CD4-positive, alpha-beta memory T cell (primary cell): ENCODE results near the gene SF3A1. TPM values are rescaled to one million over a fixed set of nuclear protein-coding genes. Genes with fewer than 3 reads are reported as not detected.

Source experiments
- CTCF ChIA-PET: fragments of 350-600 bp; sonication (Branson Sonifier 250); formaldehyde crosslinking; loops from one replicate; lab custom pipeline; 2021; ENCODE audit warnings: inconsistent platforms; ENCODE audit not compliant: partially characterized antibody; lab: Charles Lee
- POLR2A ChIA-PET: fragments of 350-600 bp; sonication (Branson Sonifier 250); formaldehyde crosslinking; loops from one replicate; lab custom pipeline; 2021; ENCODE audit not compliant: partially characterized antibody; lab: Charles Lee
- DNase-seq, 5 donors: peaks; one replicate each; pipeline versions ENCODE4 v3.0.0 to v3.0.0-alpha.2; 2020 to 2022; ENCODE audit warnings: mixed read lengths in 1 of 5
- H3K27ac ChIP-seq: one replicate; pipeline ENCODE4 v1.7.0; 2013; ENCODE audit warnings: low read depth, low read length
- H3K27me3 ChIP-seq: 2 replicates; pipeline ENCODE4 v1.7.0; 2013; ENCODE audit warnings: mild to moderate bottlenecking, low read length, moderate library complexity; ENCODE audit not compliant: insufficient read depth
- H3K36me3 ChIP-seq: 2 replicates; pipeline ENCODE4 v1.7.0; 2013; ENCODE audit warnings: mild to moderate bottlenecking, low read length, moderate library complexity; ENCODE audit not compliant: insufficient read depth
- H3K4me1 ChIP-seq: 2 replicates; pipeline ENCODE4 v1.7.0; 2013; ENCODE audit warnings: mild to moderate bottlenecking, low read length, moderate library complexity; ENCODE audit not compliant: insufficient read depth
- H3K4me3 ChIP-seq, 2 donors: one replicate each; pipeline ENCODE4 v1.7.0; 2013; ENCODE audit warnings: low read length in 2 of 2, mild to moderate bottlenecking in 1 of 2
- H3K9me3 ChIP-seq, 2 donors: one replicate each; pipeline ENCODE4 v1.7.0; 2013; ENCODE audit warnings: low read length in 2 of 2, control low read depth in 1 of 2; ENCODE audit not compliant: control insufficient read depth in 1 of 2
- H3K27ac Mint-ChIP-seq, 7 donors: one replicate each; pipeline ENCODE4 v1.8.0; 2020 to 2021; ENCODE audit warnings: mixed read lengths in 7 of 7, mild to moderate bottlenecking in 6 of 7, inconsistent platforms in 3 of 7, moderate library complexity in 3 of 7
- H3K27me3 Mint-ChIP-seq, 2 donors: one replicate each; pipeline ENCODE4 v1.8.0; 2020 to 2021; ENCODE audit warnings: mixed read lengths in 2 of 2
- H3K36me3 Mint-ChIP-seq, 2 donors: one replicate each; pipeline ENCODE4 v1.8.0; 2020 to 2021; ENCODE audit warnings: mixed read lengths in 2 of 2, inconsistent platforms in 1 of 2, mild to moderate bottlenecking in 1 of 2
- H3K4me1 Mint-ChIP-seq, 4 donors: one replicate each; pipeline ENCODE4 v1.8.0; 2020 to 2021; ENCODE audit warnings: mixed read lengths in 4 of 4, mild to moderate bottlenecking in 1 of 4
- H3K4me3 Mint-ChIP-seq, 8 donors: one replicate each; pipeline ENCODE4 v1.8.0; 2020 to 2021; ENCODE audit warnings: mixed read lengths in 8 of 8, mild to moderate bottlenecking in 7 of 8, moderate library complexity in 6 of 8, inconsistent platforms in 3 of 8
- H3K9me3 Mint-ChIP-seq, 8 donors: one replicate each; pipeline ENCODE4 v1.8.0; 2020 to 2021; ENCODE audit warnings: mixed read lengths in 8 of 8, mild to moderate bottlenecking in 5 of 8, inconsistent platforms in 3 of 8, moderate library complexity in 1 of 8
- intact Hi-C: fragments of 100-400 bp; cut with micrococcal nuclease; formaldehyde crosslinking; loops from one replicate; pipeline ENCODE4 v1.15.1; 2023
- polyA plus RNA-seq, 2 donors: library from polyadenylated mRNA; unstranded; fragments of 300-500 nt; fragmentation: Illumina TruSeq; gene quantifications; one replicate each; pipeline ENCODE4 v1.2.3, GENCODE V29; 2021
- total RNA-seq, 2 experiments: library from RNA; stranded (reverse); gene quantifications; one replicate each; pipeline ENCODE4 v1.2.3, GENCODE V29; 2021

SF3A1 gene
- total and polyA plus RNA-seq, 4 experiments from 2014 or later: 44.0 to 301 (median 217) TPM

GRCh38 chr22:30357650-30358215, 1.0 kb upstream of the SF3A1 start:
- Mint-ChIP-seq H3K9me3 (no peaks in the 10 kb centered on the region), H3K27me3 (no peaks in the 10 kb centered on the region), H3K36me3 (peaks cover 8 to 31% of the 10 kb centered on the region in 2 donors), H3K27ac (peak overlapping the region in 6 of 7 donors; percentile 93 to 99 (median 94)), H3K4me1 (peaks cover 24 to 49% (median 39%) of the 10 kb centered on the region in 4 donors), H3K4me3 (peak overlapping the region; percentile 65 to 96 (median 81))
- H3K27me3 ChIP-seq: no peaks in the 10 kb centered on the region
- peaks cover 2% of the 10 kb centered on the region for H3K36me3 ChIP-seq
- H3K4me3 ChIP-seq: no peak overlapping the region
- H3K27ac ChIP-seq: peak overlapping the region; percentile 96
- peaks cover 37% of the 10 kb centered on the region for H3K4me1 ChIP-seq
- ChIA-PET POLR2A (interaction anchor here (0.9 to 8.9 kb wide), 5 partner anchors 15 to 69 kb away, joined by 3 to 118 read pairs (median 12); partner anchors contain the start of genes CASTOR1 and TBC1D10A), CTCF (interaction anchor here (1.1 to 4.0 kb wide), 6 partner anchors 11 to 249 kb away, joined by 3 to 42 read pairs (median 4); partner anchors contain the start of genes CASTOR1 and RNF215)
- intact Hi-C loops: loop anchor here (2.0 to 5.0 kb wide), 3 partner anchors 29 to 67 kb away; partner anchors contain the start of genes MTFP1 and RNF215
- no peaks in the 10 kb centered on the region for H3K9me3 ChIP-seq
- DNase-seq: no peak

GRCh38 chr22:30357236-30357570, 509 bp upstream of the SF3A1 start:
- Histone ChIP-seq H3K27ac (peak overlapping the region; percentile 96), H3K9me3 (no peaks in the 10 kb centered on the region), H3K27me3 (no peaks in the 10 kb centered on the region), H3K4me1 (peaks cover 42% of the 10 kb centered on the region), H3K36me3 (peaks cover 7% of the 10 kb centered on the region), H3K4me3 (peak overlapping the region; percentile 32 to 82)
- Mint-ChIP-seq H3K4me3 (peak overlapping the region; percentile 93 to 98 (median 97)), H3K36me3 (peaks cover 12 to 36% of the 10 kb centered on the region in 2 donors), H3K27ac (peak overlapping the region; percentile 94 to 99 (median 97)), H3K27me3 (no peaks in the 10 kb centered on the region), H3K9me3 (no peaks in the 10 kb centered on the region), H3K4me1 (peaks cover 24 to 54% (median 43%) of the 10 kb centered on the region in 4 donors)
- DNase-seq: no peak
- intact Hi-C loops: loop anchor here (2.0 to 5.0 kb wide), 3 partner anchors 30 to 68 kb away; partner anchors contain the start of genes MTFP1 and RNF215
- ChIA-PET CTCF (interaction anchor here (1.0 to 4.0 kb wide), 7 partner anchors 27 to 249 kb away, joined by 3 to 42 read pairs (median 4); partner anchors contain the start of genes CASTOR1 and RNF215), POLR2A (interaction anchor here (0.6 to 8.9 kb wide), 23 partner anchors 9 to 804 kb away, joined by 3 to 118 read pairs (median 9); partner anchors contain the start of genes CASTOR1, MTFP1, TBC1D10A and THOC5)

GRCh38 chr22:30354644-30355043, 2.0 kb downstream of the SF3A1 start:
- peak overlapping the region; percentile 74 to 98 (median 94) for H3K27ac Mint-ChIP-seq

GRCh38 chr22:30351226-30351625, 5.5 kb downstream of the SF3A1 start:
- Mint-ChIP-seq H3K27ac (peak overlapping the region in 5 of 7 donors; percentile 46 to 82 (median 62)), H3K4me1 (peaks cover 45 to 94% (median 66%) of the 10 kb centered on the region in 4 donors), H3K9me3 (no peaks in the 10 kb centered on the region), H3K27me3 (no peaks in the 10 kb centered on the region), H3K4me3 (peak overlapping the region in 4 of 8 donors; percentile 23 to 49 (median 27)), H3K36me3 (peaks cover 44 to 77% of the 10 kb centered on the region in 2 donors)
- Histone ChIP-seq H3K4me1 (peaks cover 82% of the 10 kb centered on the region), H3K9me3 (no peaks in the 10 kb centered on the region), H3K27me3 (no peaks in the 10 kb centered on the region), H3K4me3 (no peak overlapping the region), H3K27ac (no peak overlapping the region), H3K36me3 (peaks cover 45% of the 10 kb centered on the region)
- ChIA-PET POLR2A (interaction anchor here (0.9 kb wide), 1 partner anchor 36 kb away, joined by 3 read pairs; the partner anchor contains the start of gene RNF215), CTCF (interaction anchor here (3.6 kb wide), 1 partner anchor 63 kb away, joined by 19 read pairs; the partner anchor contains the start of gene CASTOR1)
- no peak for DNase-seq
- intact Hi-C loops: no loop called here

More at GRCh38 chr22:30354644-30355043, 2.0 kb downstream of the SF3A1 start:
- H3K27ac ChIP-seq: peak overlapping the region; percentile 96
- no peaks in the 10 kb centered on the region for H3K9me3 Mint-ChIP-seq
- no peaks in the 10 kb centered on the region for H3K27me3 ChIP-seq
- H3K4me3 ChIP-seq: no peak overlapping the region
- H3K9me3 ChIP-seq: no peaks in the 10 kb centered on the region
- ChIA-PET POLR2A (interaction anchor here (0.8 to 8.9 kb wide), 9 partner anchors 11 to 66 kb away, joined by 3 to 118 read pairs (median 4); partner anchors contain the start of genes CASTOR1 and TBC1D10A), CTCF (interaction anchor here (1.3 to 3.3 kb wide), 2 partner anchors 36 to 66 kb away, joined by 3 to 21 read pairs; partner anchors contain the start of gene CASTOR1)
- H3K4me1 Mint-ChIP-seq: peaks cover 35 to 78% (median 61%) of the 10 kb centered on the region in 4 donors
- peaks cover 61% of the 10 kb centered on the region for H3K4me1 ChIP-seq
- peak overlapping the region; percentile 93 to 98 (median 97) for H3K4me3 Mint-ChIP-seq
- H3K36me3 Mint-ChIP-seq: peaks cover 28 to 59% of the 10 kb centered on the region in 2 donors
- no peak for DNase-seq
- H3K36me3 ChIP-seq: peaks cover 27% of the 10 kb centered on the region
- no peaks in the 10 kb centered on the region for H3K27me3 Mint-ChIP-seq
- intact Hi-C loops: loop anchor here (5.0 kb wide), 1 partner anchor 47 kb away; no protein-coding TSS in a partner anchor

- Histone ChIP-seq H3K27ac (no peak overlapping the region), H3K4me3 (no peak overlapping the region), H3K36me3 (peaks cover 69% of the 10 kb centered on the region), H3K4me1 (peaks cover 82% of the 10 kb centered on the region), H3K27me3 (no peaks in the 10 kb centered on the region), H3K9me3 (no peaks in the 10 kb centered on the region)
- Mint-ChIP-seq H3K4me3 (peak overlapping the region in 4 of 8 donors; percentile 7 to 65 (median 47)), H3K27me3 (no peaks in the 10 kb centered on the region), H3K4me1 (peaks cover 36 to 88% (median 59%) of the 10 kb centered on the region in 4 donors), H3K27ac (peak overlapping the region in 6 of 7 donors; percentile 22 to 92 (median 64)), H3K36me3 (peaks cover 60 to 85% of the 10 kb centered on the region in 2 donors), H3K9me3 (no peaks in the 10 kb centered on the region)
- no peak for DNase-seq
- POLR2A ChIA-PET: interaction anchor here (1.1 to 3.4 kb wide), 4 partner anchors 8 to 59 kb away, joined by 3 to 13 read pairs (median 6); partner anchors contain the start of genes CASTOR1, CCDC157, SF3A1 and TBC1D10A
- intact Hi-C loops: no loop called here
- CTCF ChIA-PET: interaction anchor here (3.6 kb wide), 1 partner anchor 61 kb away, joined by 19 read pairs; the partner anchor contains the start of gene CASTOR1
These were observed 7.9 kb downstream of the SF3A1 start for GRCh38 chr22:30348809-30349208.

- ChIA-PET POLR2A (interaction anchor here (1.0 to 3.4 kb wide), 5 partner anchors 8 to 59 kb away, joined by 3 to 13 read pairs (median 6); partner anchors contain the start of genes CASTOR1, CCDC157, SF3A1 and TBC1D10A), CTCF (interaction anchor here (3.6 kb wide), 1 partner anchor 60 kb away, joined by 19 read pairs; the partner anchor contains the start of gene CASTOR1)
These were observed 8.3 kb downstream of the SF3A1 start for GRCh38 chr22:30348404-30348803.

More at GRCh38 chr22:30348404-30348803, 8.3 kb downstream of the SF3A1 start:
- Mint-ChIP-seq H3K4me3 (peak overlapping the region in 3 of 8 donors; percentile 39 to 65 (median 55)), H3K27me3 (no peaks in the 10 kb centered on the region), H3K27ac (peak overlapping the region; percentile 22 to 92 (median 66)), H3K4me1 (peaks cover 34 to 84% (median 56%) of the 10 kb centered on the region in 4 donors), H3K36me3 (peaks cover 61 to 85% of the 10 kb centered on the region in 2 donors), H3K9me3 (no peaks in the 10 kb centered on the region)
- intact Hi-C loops: no loop called here
- Histone ChIP-seq H3K4me3 (no peak overlapping the region), H3K27me3 (no peaks in the 10 kb centered on the region), H3K27ac (no peak overlapping the region), H3K9me3 (no peaks in the 10 kb centered on the region), H3K36me3 (peaks cover 74% of the 10 kb centered on the region), H3K4me1 (peaks cover 79% of the 10 kb centered on the region)
- DNase-seq: no peak
